NT2/D1 (cell line): ENCODE measurements around the gene ZNF107.

ENCODE experiments used
- DNase-seq: peaks from one replicate; pipeline ENCODE4 v3.0.0-alpha.2; 2011; ENCODE audit warnings: low read depth, low spot score
- H3K27me3 ChIP-seq: 2 replicates; pipeline ENCODE4 v1.6.0; 2011; ENCODE audit warnings: mild to moderate bottlenecking; ENCODE audit not compliant: insufficient read length, insufficient read depth
- H3K36me3 ChIP-seq: 2 replicates; pipeline ENCODE4 v1.6.1; 2011; ENCODE audit warnings: mild to moderate bottlenecking, low read length, mixed read lengths; ENCODE audit not compliant: insufficient read depth, insufficient read length
- H3K4me1 ChIP-seq: 2 replicates; pipeline ENCODE4 v1.5.1; 2011; ENCODE audit not compliant: insufficient read depth, insufficient read length
- H3K4me3 ChIP-seq: 2 replicates; pipeline ENCODE4 v1.5.1; 2011; ENCODE audit warnings: low read depth; ENCODE audit not compliant: insufficient read length
- H3K9ac ChIP-seq: 2 replicates; pipeline ENCODE4 v1.6.0; 2011; ENCODE audit warnings: low read depth; ENCODE audit not compliant: insufficient read length
- H3K9me3 ChIP-seq: 2 replicates; pipeline ENCODE4 v1.5.1; 2011; ENCODE audit warnings: mild to moderate bottlenecking, low read length; ENCODE audit not compliant: insufficient read depth
- SUZ12 ChIP-seq: IDR thresholded peaks from 2 replicates; pipeline ENCODE4 v1.6.1; 2011; ENCODE audit not compliant: insufficient read length, insufficient read depth; ENCODE audit errors: extremely low read depth
- YY1 ChIP-seq: IDR thresholded peaks from 2 replicates; pipeline ENCODE4 v1.6.1; 2011; ENCODE audit not compliant: insufficient read length, insufficient read depth
- ZNF274 ChIP-seq: IDR thresholded peaks from 2 replicates; pipeline ENCODE4 v1.6.1; 2011; ENCODE audit warnings: mild to moderate bottlenecking, low read depth, low read length

Gene ZNF107

DNA sequence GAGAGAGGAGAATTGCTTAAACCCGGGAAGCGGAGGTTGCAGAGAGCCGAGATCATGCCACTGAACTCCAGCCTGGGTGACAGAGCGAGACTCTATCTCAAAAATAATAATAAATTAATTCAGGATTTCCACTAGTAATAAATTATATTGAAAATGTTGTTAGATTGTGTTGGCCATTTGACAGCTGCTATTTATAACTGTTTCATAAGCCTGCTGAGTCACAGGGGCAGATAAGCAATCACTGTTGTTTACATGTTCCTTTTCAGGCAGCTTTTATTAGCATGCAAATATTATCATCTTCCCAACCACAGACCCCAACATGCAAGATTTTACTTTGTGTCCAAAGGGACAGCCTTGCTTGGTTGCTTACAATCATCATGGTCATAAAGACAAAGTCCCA, 78.7 kb downstream of the ZNF107 start:
- Histone ChIP-seq H3K9me3 (peaks cover 26% of the 10 kb centered on the region), H3K27me3 (no peaks in the 10 kb centered on the region), H3K36me3 (no peaks in the 10 kb centered on the region), H3K9ac (no peak overlapping the region), H3K4me1 (no peaks in the 10 kb centered on the region), H3K4me3 (no peak overlapping the region)
- no peak for DNase-seq
- TF ChIP-seq SUZ12 = no peak
- no peak for TF ChIP-seq ZNF274
- TF ChIP-seq YY1 = no peak

DNA sequence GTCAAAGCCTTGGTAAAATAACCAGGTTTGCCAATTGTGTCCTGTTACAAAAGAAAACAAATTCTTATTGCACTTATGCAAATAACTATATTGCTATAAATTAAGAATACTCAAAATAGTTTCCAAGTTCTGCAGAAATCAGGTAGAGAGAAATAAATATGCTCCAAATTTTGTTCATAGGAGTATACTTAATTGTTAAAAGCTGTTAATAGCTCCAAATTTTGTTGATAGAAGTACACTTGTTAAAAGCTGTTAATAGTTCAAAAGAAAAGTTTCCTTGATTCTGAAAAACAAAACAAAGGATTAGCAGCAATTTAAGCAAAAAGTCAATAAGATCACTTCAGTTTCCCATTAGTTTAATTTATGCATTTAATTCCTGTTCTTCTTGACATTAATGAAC, 81.9 kb downstream of the ZNF107 start:
- TF ChIP-seq YY1 (no peak), ZNF274 (no peak), SUZ12 (no peak)
- DNase-seq = no peak

DNA sequence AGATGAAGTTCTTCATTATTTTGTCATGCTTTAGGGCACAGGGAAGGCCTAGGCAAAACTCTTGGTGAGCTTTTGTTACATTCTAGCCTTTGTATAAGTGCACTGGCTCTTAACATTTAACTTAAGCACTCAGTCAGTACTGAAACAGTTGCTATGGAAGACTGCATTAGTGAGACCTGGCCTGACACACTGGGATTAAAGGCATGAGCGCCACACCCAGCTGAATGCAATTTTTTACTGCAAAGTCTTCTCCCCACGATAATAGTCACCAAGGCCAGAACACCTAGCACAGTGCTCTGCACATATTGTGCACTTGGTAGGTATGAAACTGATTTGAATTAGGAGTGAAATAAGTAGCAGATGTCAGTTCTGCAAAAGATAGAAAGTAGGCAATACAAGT, 87.1 kb downstream of the ZNF107 start:
- Histone ChIP-seq H3K27me3 (no peaks in the 10 kb centered on the region), H3K4me1 (no peaks in the 10 kb centered on the region), H3K9ac (no peak overlapping the region), H3K4me3 (no peak overlapping the region), H3K36me3 (no peaks in the 10 kb centered on the region), H3K9me3 (peaks cover 20% of the 10 kb centered on the region)
- TF ChIP-seq SUZ12 (no peak), ZNF274 (no peak), YY1 (no peak)
- DNase-seq = no peak

More for the DNA sequence above, 81.9 kb downstream of the ZNF107 start:
- no peak overlapping the region for H3K4me3 ChIP-seq
- no peak overlapping the region for H3K9ac ChIP-seq
- no peaks in the 10 kb centered on the region for H3K27me3 ChIP-seq
- peaks cover 27% of the 10 kb centered on the region for H3K9me3 ChIP-seq
- no peaks in the 10 kb centered on the region for H3K4me1 ChIP-seq
- H3K36me3 ChIP-seq = no peaks in the 10 kb centered on the region

DNA sequence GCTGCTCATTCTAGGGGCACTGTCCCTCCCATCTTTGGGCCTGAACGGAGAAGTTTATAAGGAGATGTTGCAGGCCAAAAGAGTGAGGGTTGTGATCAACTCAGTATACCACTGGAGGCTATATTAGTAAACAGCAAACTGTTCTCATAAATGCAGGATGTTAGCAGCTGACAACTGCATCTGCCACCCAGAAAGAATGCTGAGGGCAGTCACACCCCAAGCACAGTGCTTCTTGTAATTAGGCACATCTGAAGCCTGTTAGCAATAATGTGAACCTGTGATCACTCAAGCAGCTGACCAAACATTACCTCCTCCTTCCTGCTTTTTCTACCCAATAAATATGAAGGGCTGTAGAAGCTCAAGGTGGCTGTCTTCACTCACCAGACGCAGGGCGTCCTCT, 89.9 kb downstream of the ZNF107 start:
- Histone ChIP-seq H3K4me3 (no peak overlapping the region), H3K9ac (no peak overlapping the region), H3K36me3 (no peaks in the 10 kb centered on the region), H3K9me3 (no peaks in the 10 kb centered on the region), H3K4me1 (no peaks in the 10 kb centered on the region), H3K27me3 (no peaks in the 10 kb centered on the region)
- TF ChIP-seq ZNF274 = no peak
- no peak for TF ChIP-seq YY1
- TF ChIP-seq SUZ12 = no peak
- DNase-seq = no peak

DNA sequence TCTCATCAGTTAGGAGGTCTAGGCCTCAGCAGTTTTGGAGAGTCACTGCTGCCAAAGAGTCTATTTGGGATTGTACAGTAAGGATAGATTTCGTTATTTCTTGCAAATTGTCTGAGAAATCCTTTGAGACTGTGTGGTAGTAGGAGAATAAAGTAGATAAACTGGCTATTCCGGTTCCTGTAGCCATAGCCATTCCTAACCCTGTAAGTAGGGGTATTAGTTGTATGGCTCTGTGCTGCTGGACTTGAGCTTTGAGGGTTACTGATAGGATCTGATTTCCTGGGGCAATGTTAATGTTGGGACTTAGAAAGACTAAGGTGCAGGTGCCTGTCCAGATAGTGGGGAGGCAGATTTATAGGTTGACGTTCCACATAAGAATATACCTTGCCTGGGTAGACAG, 92.2 kb downstream of the ZNF107 start:
- H3K27me3 ChIP-seq = no peaks in the 10 kb centered on the region
- H3K9me3 ChIP-seq = no peaks in the 10 kb centered on the region
- no peak overlapping the region for H3K4me3 ChIP-seq
- H3K9ac ChIP-seq = no peak overlapping the region
- TF ChIP-seq YY1 = no peak
- no peak for TF ChIP-seq ZNF274
- TF ChIP-seq SUZ12 = no peak
- no peak for DNase-seq
- H3K36me3 ChIP-seq = no peaks in the 10 kb centered on the region
- H3K4me1 ChIP-seq = no peaks in the 10 kb centered on the region
